H9 (cell line): ENCODE data around the gene HSDL2. TPM values are rescaled to one million over a fixed set of nuclear protein-coding genes. Genes with fewer than 3 reads are reported as not detected.

ENCODE experiments used
- DNase-seq: peaks from one replicate; pipeline ENCODE4 v3.0.0-alpha.2; 2017
- H2AFZ ChIP-seq: one replicate; pipeline ENCODE4 v1.6.1; 2013; ENCODE audit warnings: mild to moderate bottlenecking, low read length, control low read depth, moderate library complexity
- H2AK5ac ChIP-seq: 2 replicates; pipeline ENCODE4 v1.6.1; 2013; ENCODE audit warnings: low read length, control low read depth, mixed read lengths; ENCODE audit not compliant: insufficient read length
- H2BK120ac ChIP-seq: one replicate; pipeline ENCODE4 v1.6.1; 2013; ENCODE audit warnings: low read depth, mild to moderate bottlenecking, low read length, control low read depth, inconsistent platforms; ENCODE audit not compliant: poor library complexity, severe bottlenecking
- H2BK12ac ChIP-seq: 2 replicates; pipeline ENCODE4 v1.6.1; 2013; ENCODE audit warnings: low read length, control low read depth, mixed read lengths, low read depth; ENCODE audit not compliant: insufficient read length
- H2BK15ac ChIP-seq: 2 replicates; pipeline ENCODE4 v1.6.1; 2013; ENCODE audit warnings: low read depth, low read length, control low read depth
- H2BK20ac ChIP-seq: one replicate; pipeline ENCODE4 v1.6.1; 2013; ENCODE audit warnings: low read depth, mild to moderate bottlenecking, low read length, control low read depth, inconsistent platforms; ENCODE audit not compliant: poor library complexity, severe bottlenecking
- H2BK5ac ChIP-seq: 2 replicates; pipeline ENCODE4 v1.6.1; 2013; ENCODE audit warnings: low read length, control low read depth, mixed read lengths; ENCODE audit not compliant: insufficient read length
- H3K14ac ChIP-seq: 2 replicates; pipeline ENCODE4 v1.6.1; 2013; ENCODE audit warnings: low read length, control low read depth; ENCODE audit not compliant: insufficient read depth
- H3K18ac ChIP-seq: 2 replicates; pipeline ENCODE4 v1.6.1; 2013; ENCODE audit warnings: low read depth, mild to moderate bottlenecking, mixed read lengths, low read length, control low read depth; ENCODE audit not compliant: insufficient read length
- H3K23ac ChIP-seq: 2 replicates; pipeline ENCODE4 v1.6.1; 2013; ENCODE audit warnings: low read length, control low read depth, mixed read lengths, low read depth; ENCODE audit not compliant: insufficient read length
- H3K23me2 ChIP-seq: 2 replicates; pipeline ENCODE4 v1.6.1; 2013; ENCODE audit warnings: low read depth, mild to moderate bottlenecking, mixed read lengths, low read length, control low read depth; ENCODE audit not compliant: insufficient read length, poor library complexity, severe bottlenecking
- H3K27ac ChIP-seq: 2 replicates; pipeline ENCODE4 v1.5.1; 2013; ENCODE audit warnings: low read length, control low read depth, mixed read lengths, low read depth; ENCODE audit not compliant: insufficient read length
- H3K27me3 ChIP-seq: 2 replicates; pipeline ENCODE4 v1.6.1; 2013; ENCODE audit warnings: low read length, control low read depth, inconsistent platforms; ENCODE audit not compliant: insufficient read depth
- H3K4ac ChIP-seq: 2 replicates; pipeline ENCODE4 v1.6.1; 2013; ENCODE audit warnings: low read depth, mild to moderate bottlenecking, control low read depth, inconsistent platforms, low read length, moderate library complexity
- H3K4me1 ChIP-seq: 2 replicates; pipeline ENCODE4 v1.6.1; 2013; ENCODE audit warnings: low read length, control low read depth, inconsistent platforms; ENCODE audit not compliant: insufficient read depth
- H3K4me2 ChIP-seq: 2 replicates; pipeline ENCODE4 v1.6.1; 2013; ENCODE audit warnings: low read length, control low read depth, mixed read lengths; ENCODE audit not compliant: insufficient read length, insufficient read depth
- H3K56ac ChIP-seq: 2 replicates; pipeline ENCODE4 v1.6.1; 2013; ENCODE audit warnings: low read depth, mild to moderate bottlenecking, mixed read lengths, low read length, control low read depth; ENCODE audit not compliant: insufficient read length
- H3K79me1 ChIP-seq: 2 replicates; pipeline ENCODE4 v1.6.1; 2013; ENCODE audit warnings: low read depth, mild to moderate bottlenecking, moderate library complexity, low read length, control low read depth, inconsistent platforms; ENCODE audit not compliant: insufficient read depth, poor library complexity, severe bottlenecking
- H3K79me2 ChIP-seq: 2 replicates; pipeline ENCODE4 v1.6.1; 2013; ENCODE audit warnings: low read length, control low read depth, inconsistent platforms; ENCODE audit not compliant: insufficient read depth
- H3K9ac ChIP-seq: 2 replicates; pipeline ENCODE4 v1.6.1; 2013; ENCODE audit warnings: low read length, control low read depth, mixed read lengths; ENCODE audit not compliant: insufficient read length; ENCODE audit errors: extremely low read depth
- H3K9me3 ChIP-seq: one replicate; pipeline ENCODE4 v1.6.1; 2013; ENCODE audit warnings: low read depth, low read length, inconsistent platforms; ENCODE audit not compliant: control insufficient read depth
- H3T11ph ChIP-seq: one replicate; pipeline ENCODE4 v1.6.1; 2013; ENCODE audit warnings: mild to moderate bottlenecking, low read length, control low read depth, inconsistent platforms
- H4K20me1 ChIP-seq: one replicate; pipeline ENCODE4 v1.6.1; 2013; ENCODE audit not compliant: control insufficient read depth, insufficient read length, insufficient read depth
- H4K5ac ChIP-seq: 2 replicates; pipeline ENCODE4 v1.6.1; 2013; ENCODE audit warnings: low read depth, mild to moderate bottlenecking, mixed read lengths, low read length, control low read depth; ENCODE audit not compliant: insufficient read length
- H4K8ac ChIP-seq: replicated peaks from 2 replicates; pipeline ENCODE4 v1.6.1; 2013; ENCODE audit warnings: low read length, control low read depth, mixed read lengths, low read depth; ENCODE audit not compliant: insufficient read length
- H4K91ac ChIP-seq: 2 replicates; pipeline ENCODE4 v1.6.1; 2013; ENCODE audit warnings: low read depth, mild to moderate bottlenecking, moderate library complexity, mixed read lengths, low read length, control low read depth; ENCODE audit not compliant: insufficient read length
- H3K27ac Mint-ChIP-seq, 3 experiments: 2 replicates in 2 of 3; 3 replicates in 1 of 3; pipeline ENCODE4 v1.8.0; 2020 to 2021; ENCODE audit warnings: mixed read lengths in 3 of 3, mild to moderate bottlenecking in 1 of 3, moderate library complexity in 1 of 3
- H3K27me3 Mint-ChIP-seq: 2 replicates; pipeline ENCODE4 v1.8.0; 2021; ENCODE audit warnings: low read depth, mild to moderate bottlenecking, moderate library complexity, mixed read lengths
- H3K36me3 Mint-ChIP-seq, 3 experiments: 2 replicates in 2 of 3; 3 replicates in 1 of 3; pipeline ENCODE4 v1.8.0; 2020 to 2021; ENCODE audit warnings: low read depth in 3 of 3, mixed read lengths in 3 of 3; ENCODE audit not compliant: insufficient read depth in 1 of 3
- H3K4me1 Mint-ChIP-seq, 2 experiments: 2 replicates each; pipeline ENCODE4 v1.8.0; 2020; ENCODE audit warnings: mixed read lengths in 2 of 2
- H3K4me3 Mint-ChIP-seq, 2 experiments: 2 replicates in 1 of 2; 3 replicates in 1 of 2; pipeline ENCODE4 v1.8.0; 2020 to 2021; ENCODE audit warnings: mild to moderate bottlenecking in 2 of 2, mixed read lengths in 2 of 2, moderate library complexity in 1 of 2
- H3K9me3 Mint-ChIP-seq, 2 experiments: 2 replicates in 1 of 2; 3 replicates in 1 of 2; pipeline ENCODE4 v1.8.0; 2020; ENCODE audit warnings: mild to moderate bottlenecking in 2 of 2, mixed read lengths in 2 of 2, moderate library complexity in 1 of 2
- CTCF ChIP-seq: fragments of 200-600 bp; sonication (generic); conservative IDR thresholded peaks from 3 replicates; pipeline ENCODE4 v1.8.0; 2021; ENCODE audit warnings: antibody characterized with exemption, mild to moderate bottlenecking
- WGBS: extraction: QIAGEN DNeasy Blood & Tissue Kit; methylation state at CpG from one replicate; pipeline ENCODE4 v1.1.7; 2013; ENCODE audit warnings: missing lambda C conversion rate, low lambda C conversion rate, mixed read lengths; ENCODE audit not compliant: insufficient read length; ENCODE audit errors: extremely low coverage; 5-methylcytosine and 5-hydroxymethylcytosine counted together
- total RNA-seq: library from RNA; stranded (reverse); gene quantifications from 2 replicates; pipeline ENCODE4 v1.2.1, GENCODE V29; 2021

HSDL2 gene
- total RNA-seq, 1 experiment from 2014 or later, result 16.6 TPM

GRCh38 chr9:112516769-112517168, 136.9 kb downstream of the HSDL2 start:
- H2BK120ac ChIP-seq, result no peak overlapping the region
- H4K20me1 ChIP-seq, result no peaks in the 10 kb centered on the region
- no CpG with 5 or more reads among the region's 2 CpGs for WGBS
- H3K9ac ChIP-seq, result no peak overlapping the region
- H4K5ac ChIP-seq, result no peak overlapping the region
- Mint-ChIP-seq H3K4me1 (peaks cover 15 to 18% of the 10 kb centered on the region in 2 experiments), H3K4me3 (no peak overlapping the region), H3K36me3 (peaks cover 0 to 3% (median 1%) of the 10 kb centered on the region in 3 experiments; a peak in 3 of 7 replicates), H3K9me3 (peaks cover 0 to 2% of the 10 kb centered on the region in 2 experiments; a peak in 1 of 5 replicates), H3K27ac (no peak overlapping the region), H3K27me3 (no peaks in the 10 kb centered on the region)
- H3K79me1 ChIP-seq, result no peaks in the 10 kb centered on the region
- no peak for DNase-seq
- no peak overlapping the region for H3K4me2 ChIP-seq
- H2BK20ac ChIP-seq, result no peak overlapping the region
- no peaks in the 10 kb centered on the region for H3K27me3 ChIP-seq
- no peak overlapping the region for H2AFZ ChIP-seq
- no peak overlapping the region for H2AK5ac ChIP-seq
- no peak overlapping the region for H3K18ac ChIP-seq
- no peak for TF ChIP-seq CTCF
- H3K23me2 ChIP-seq, result no peaks in the 10 kb centered on the region
- H3K4ac ChIP-seq, result no peak overlapping the region
- no peaks in the 10 kb centered on the region for H3K4me1 ChIP-seq
- H4K91ac ChIP-seq, result no peak overlapping the region
- no peak overlapping the region for H2BK15ac ChIP-seq
- H2BK5ac ChIP-seq, result no peak overlapping the region
- no peak overlapping the region for H3K14ac ChIP-seq
- no peaks in the 10 kb centered on the region for H3K9me3 ChIP-seq
- no peak overlapping the region for H2BK12ac ChIP-seq
- no peaks in the 10 kb centered on the region; the same call in 1 of the 2 replicates for H3K79me2 ChIP-seq
- no peak overlapping the region for H3K27ac ChIP-seq
- no peak overlapping the region for H3K23ac ChIP-seq
- H4K8ac ChIP-seq, result no peak overlapping the region
- no peak overlapping the region for H3K56ac ChIP-seq
- no peak overlapping the region for H3T11ph ChIP-seq
